WTC11 (cell line): ENCODE measurements around the gene CGNL1.

Source experiments
- AR ChIP-seq: fragments of 250-450 bp; sonication (Bioruptor Pico); IDR thresholded peaks from 2 replicates; pipeline ENCODE4 v1.9.0; 2021; ENCODE audit warnings: mild to moderate bottlenecking
- ATF1 ChIP-seq: sonication (generic); formaldehyde crosslinking; IDR thresholded peaks from 2 replicates; pipeline ENCODE4 v1.8.1; 2023; ENCODE audit warnings: mild to moderate bottlenecking, moderate library complexity, missing genetic modification reagents
- CREM ChIP-seq: sonication (generic); formaldehyde crosslinking; IDR thresholded peaks from 2 replicates; pipeline ENCODE4 v1.8.1; 2022; ENCODE audit warnings: mild to moderate bottlenecking, missing genetic modification reagents, moderate library complexity
- CTCF ChIP-seq: fragments of 200-600 bp; IDR thresholded peaks from 2 replicates; pipeline ENCODE4 v1.8.0; 2022; ENCODE audit warnings: antibody characterized with exemption
- ELF4 ChIP-seq: sonication (generic); formaldehyde crosslinking; IDR thresholded peaks from 2 replicates; pipeline ENCODE4 v1.8.1; 2022; ENCODE audit warnings: low read depth, mild to moderate bottlenecking, moderate library complexity, missing genetic modification reagents
- ESRRA ChIP-seq: sonication (generic); formaldehyde crosslinking; IDR thresholded peaks from 2 replicates; pipeline ENCODE4 v1.8.1; 2022; ENCODE audit warnings: mild to moderate bottlenecking, missing genetic modification reagents, borderline replicate concordance
- FOXK1 ChIP-seq: sonication (generic); formaldehyde crosslinking; IDR thresholded peaks from 2 replicates; pipeline ENCODE4 v1.8.0; 2022; ENCODE audit warnings: mild to moderate bottlenecking, moderate library complexity, missing genetic modification reagents
- IRF1 ChIP-seq: sonication (generic); formaldehyde crosslinking; IDR thresholded peaks from 2 replicates; pipeline ENCODE4 v1.8.0; 2023; ENCODE audit warnings: missing genetic modification reagents
- RORB ChIP-seq: fragments of 250-450 bp; sonication (Bioruptor Pico); IDR thresholded peaks from 2 replicates; pipeline ENCODE4 v1.9.0; 2021; ENCODE audit warnings: mild to moderate bottlenecking
- TEAD4 ChIP-seq: sonication (generic); formaldehyde crosslinking; IDR thresholded peaks from 2 replicates; pipeline ENCODE4 v1.8.0; 2022; ENCODE audit warnings: mild to moderate bottlenecking, missing genetic modification reagents
- TP53 ChIP-seq: sonication (generic); formaldehyde crosslinking; IDR thresholded peaks from 2 replicates; pipeline ENCODE4 v1.8.1; 2023; ENCODE audit warnings: mild to moderate bottlenecking, missing genetic modification reagents
- ZNF138 ChIP-seq: sonication (generic); formaldehyde crosslinking; conservative IDR thresholded peaks from 2 replicates; pipeline ENCODE4 v1.8.1; 2022; ENCODE audit warnings: mild to moderate bottlenecking, moderate library complexity, missing genetic modification reagents

GRCh38 chr15:57373251-57373881 is 2.9 kb upstream of the CGNL1 start:
- TF ChIP-seq CTCF (no peak), IRF1 (CRISPR knock-in tag) (no peak), TEAD4 (CRISPR knock-in tag) (no peak), TP53 (no peak), RORB (CRISPR knock-in tag) (no peak), CREM (CRISPR knock-in tag) (no peak), ATF1 (CRISPR knock-in tag) (no peak), ZNF138 (CRISPR knock-in tag) (no peak), ELF4 (CRISPR knock-in tag) (no peak), AR (CRISPR knock-in tag) (no peak), FOXK1 (no peak), ESRRA (CRISPR knock-in tag) (no peak)
